HG03175 (cell line): ENCODE results near the gene TCP11.

Experiments used
- ATAC-seq: cut with Tn5 transposase; IDR thresholded peaks from one replicate; pipeline ENCODE4 v1.9.1; 2021; ENCODE audit warnings: mild to moderate bottlenecking, moderate library complexity; ENCODE audit not compliant: unreplicated experiment

The TCP11 gene

GRCh38 chr6:35141007-35141655 lies at the start of gene TCP11:
TCP11 (minus strand) TSS chr6:35141339; CDS start chr6:35140870, 469 bp downstream.
- ATAC-seq, result no peak

GRCh38 chr6:35190306-35190705 lies 49.2 kb upstream of the TCP11 start:
- ATAC-seq, result no peak

DNA sequence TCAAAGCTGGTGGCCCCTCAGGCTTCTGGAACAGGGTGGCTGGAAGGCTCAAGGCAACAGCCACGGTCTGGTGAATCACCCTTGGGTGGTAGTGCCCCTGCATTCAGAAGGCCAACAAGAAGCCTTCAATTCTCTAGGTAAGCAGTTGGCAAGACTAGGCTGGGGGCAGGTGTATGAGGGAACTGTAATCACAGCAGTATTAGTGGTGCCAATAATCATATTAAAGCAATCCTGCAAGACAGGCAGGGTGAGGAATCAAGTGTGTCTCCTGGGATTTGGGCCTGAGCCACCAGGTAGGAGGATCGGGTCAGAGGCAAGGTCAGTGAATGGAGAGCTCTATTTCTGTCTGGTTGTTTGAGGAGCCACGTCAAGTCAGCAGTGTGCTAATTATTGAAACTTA lies 47.7 kb upstream of the TCP11 start:
- no peak for ATAC-seq

DNA sequence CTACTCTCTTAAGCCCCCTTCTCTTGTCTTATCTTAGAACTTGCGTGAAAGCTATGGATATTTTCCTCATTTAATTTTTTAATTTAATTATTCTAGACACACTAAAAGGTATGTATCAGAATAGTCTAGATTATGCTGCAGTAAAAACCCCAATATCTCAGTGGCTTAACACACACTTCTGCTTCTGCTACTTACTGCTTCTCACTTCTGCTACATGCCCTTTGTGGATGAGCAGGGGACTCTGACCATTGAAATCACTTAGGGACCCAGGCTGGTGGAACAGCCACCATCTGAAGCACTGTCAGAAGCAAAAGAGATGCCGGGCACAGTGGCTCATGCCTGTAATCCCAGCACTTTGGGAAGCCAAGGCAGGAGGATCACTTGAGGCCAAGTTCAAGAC lies 45.4 kb upstream of the TCP11 start:
- ATAC-seq, result no peak

DNA sequence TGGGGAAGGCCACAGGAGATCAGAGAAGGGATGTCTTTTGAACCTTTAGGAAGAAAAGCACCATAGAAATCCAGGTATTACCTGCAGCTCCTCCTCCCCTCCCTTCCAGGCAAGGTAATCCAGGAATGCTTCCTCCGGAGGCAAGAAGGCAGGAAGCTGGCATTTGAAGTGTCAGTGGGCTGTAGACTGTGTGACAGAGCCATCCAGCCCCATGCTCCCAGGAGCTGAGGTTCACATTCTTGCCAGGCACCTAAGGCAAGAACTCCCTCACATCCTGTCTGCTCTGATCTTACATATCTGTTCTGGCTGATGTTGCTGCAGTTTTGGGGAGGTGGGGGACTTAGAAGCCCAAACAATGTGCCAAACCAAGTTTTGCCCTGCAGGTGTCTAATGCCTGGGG lies 44.8 kb upstream of the TCP11 start:
- no peak for ATAC-seq

- ATAC-seq, result no peak
Observed at GRCh38 chr6:35185302-35185681, 44.2 kb upstream of the TCP11 start.

GRCh38 chr6:35184580-35185301 lies 43.6 kb upstream of the TCP11 start:
- ATAC-seq, result no peak

DNA sequence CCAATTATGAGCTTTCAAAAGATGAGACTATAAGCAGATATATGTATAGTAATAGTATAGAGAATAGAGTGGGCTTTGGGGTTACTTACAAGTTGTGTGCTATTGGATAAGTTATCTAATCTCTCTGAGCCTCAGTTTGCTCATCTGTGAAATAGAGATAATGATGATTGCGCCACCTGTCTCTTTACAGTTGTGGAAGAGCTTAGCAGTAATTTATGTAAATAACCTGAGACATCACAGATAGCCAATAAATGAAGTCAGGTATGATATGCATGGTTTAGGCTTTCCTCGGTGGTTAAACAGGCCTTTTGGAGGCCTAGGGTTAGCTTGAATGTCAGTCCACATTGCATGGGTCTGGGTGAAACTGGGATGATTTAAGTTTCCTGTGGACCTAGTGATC lies 42.8 kb upstream of the TCP11 start:
- ATAC-seq, result no peak

DNA sequence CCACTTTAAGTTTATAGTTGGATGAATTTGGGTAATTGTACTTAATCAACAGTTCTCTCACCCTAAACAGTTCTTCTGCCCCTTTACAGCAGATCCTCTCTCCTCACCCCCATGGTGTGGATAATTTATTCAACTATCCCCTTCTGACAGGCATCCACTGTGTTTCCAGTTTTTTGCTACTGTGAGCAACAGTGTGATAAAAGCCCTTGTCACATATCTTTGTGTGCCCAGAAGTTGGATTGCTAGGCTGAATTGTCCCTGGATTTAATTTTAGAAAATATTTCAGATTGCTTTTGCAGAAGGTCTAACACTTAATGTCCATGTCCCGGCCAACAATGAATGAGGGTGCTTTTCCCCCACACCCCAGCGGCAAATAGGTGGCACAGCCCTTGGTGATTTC lies 42.1 kb upstream of the TCP11 start:
- ATAC-seq, result no peak

DNA sequence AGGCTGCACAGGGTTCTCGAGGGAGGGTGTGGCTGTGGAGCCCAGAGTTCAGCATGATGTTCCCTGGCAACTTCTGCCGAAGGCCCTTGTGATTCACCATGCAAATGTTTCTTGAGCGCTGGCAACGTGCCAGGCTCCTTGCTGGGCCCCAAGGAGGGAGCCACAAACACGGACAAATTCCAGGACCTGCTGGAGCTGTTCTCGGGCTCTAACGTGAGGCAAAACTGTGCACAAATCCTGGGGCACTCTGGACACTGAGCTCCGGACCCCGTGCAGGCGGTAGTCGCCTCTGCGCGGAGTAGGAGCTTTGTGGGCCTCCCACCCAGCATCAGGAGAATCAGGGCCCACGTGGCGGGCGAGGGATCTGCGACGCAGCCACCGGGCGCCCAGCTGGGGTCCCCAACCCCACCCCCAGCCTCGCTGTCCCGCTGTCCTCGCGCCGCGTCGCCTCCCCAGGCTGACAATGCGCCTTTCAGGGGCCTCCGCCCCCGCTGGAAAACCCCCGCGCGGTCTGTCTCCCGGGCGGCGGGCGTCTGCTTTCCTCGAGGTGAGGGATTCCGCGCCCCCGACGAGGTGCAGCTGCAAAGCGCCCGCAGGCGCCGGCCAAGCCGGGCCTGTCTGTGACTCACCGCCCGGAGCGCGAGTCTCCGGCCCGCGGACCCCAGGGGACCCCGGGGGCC lies 40.9 kb upstream of the TCP11 start:
- no peak for ATAC-seq

GRCh38 chr6:35181308-35181932 lies 40.3 kb upstream of the TCP11 start:
- no peak for ATAC-seq

- ATAC-seq, result no peak
Observed at GRCh38 chr6:35179901-35180535, 38.9 kb upstream of the TCP11 start.

- ATAC-seq, result no peak
Observed at GRCh38 chr6:35178932-35179832, 38.0 kb upstream of the TCP11 start.

- no peak for ATAC-seq
Observed at GRCh38 chr6:35178012-35178411, 36.9 kb upstream of the TCP11 start.

- no peak for ATAC-seq
Observed at GRCh38 chr6:35177596-35177995, 36.5 kb upstream of the TCP11 start.

DNA sequence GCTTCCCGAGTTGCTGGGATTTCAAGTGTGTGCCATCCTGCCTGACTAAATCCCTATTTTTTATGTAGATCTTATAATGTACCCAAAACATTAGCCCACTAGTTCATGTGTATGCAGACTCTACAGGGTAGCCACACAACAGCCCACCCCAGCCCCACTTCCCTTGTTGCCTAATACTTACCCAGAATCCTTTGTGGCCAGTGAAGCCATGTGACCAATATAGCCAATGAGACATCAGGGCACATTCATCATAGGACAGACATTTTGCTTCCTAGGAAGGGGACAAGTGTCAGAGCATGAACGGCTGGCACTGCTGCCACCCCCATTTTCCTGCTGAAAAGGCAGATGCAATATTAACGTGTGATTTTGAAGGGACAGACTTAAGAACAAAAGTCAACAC lies 36.0 kb upstream of the TCP11 start:
- no peak for ATAC-seq

DNA sequence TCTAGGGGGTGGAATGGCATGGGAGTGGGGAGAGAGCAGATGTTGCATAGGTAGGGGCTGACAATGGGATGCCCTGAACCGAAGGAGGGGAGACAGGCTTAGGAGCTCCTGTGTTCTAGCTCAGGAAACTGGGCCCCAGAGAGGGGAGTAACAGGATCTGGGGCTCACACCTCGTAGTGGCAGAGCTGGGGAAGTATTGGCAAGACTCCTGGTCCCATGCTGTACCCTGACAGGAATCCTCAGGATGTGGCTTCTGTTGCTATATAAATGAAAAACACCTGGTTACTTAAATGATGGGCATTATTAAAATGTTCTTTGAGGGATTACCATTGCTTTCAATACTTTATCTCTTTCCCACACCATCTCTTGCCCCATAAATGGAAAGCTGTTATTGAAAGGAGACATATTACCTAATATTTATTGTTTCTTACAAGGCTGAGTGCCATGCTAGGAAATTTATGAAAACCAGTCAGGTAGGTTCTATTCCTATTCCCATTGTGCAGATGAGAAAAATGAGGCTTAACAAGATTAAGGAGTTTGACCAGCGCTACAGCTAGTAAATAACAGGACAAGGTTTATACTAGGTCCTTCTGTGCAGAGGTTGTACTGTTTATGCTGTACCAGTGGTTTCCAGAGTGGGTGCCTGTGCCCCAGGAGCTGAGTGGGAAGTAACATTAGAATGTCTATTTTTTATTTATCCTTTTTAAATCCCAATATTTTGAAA lies 35.3 kb upstream of the TCP11 start:
- no peak for ATAC-seq

- no peak for ATAC-seq
Observed at GRCh38 chr6:35174501-35174900, 33.4 kb upstream of the TCP11 start.

DNA sequence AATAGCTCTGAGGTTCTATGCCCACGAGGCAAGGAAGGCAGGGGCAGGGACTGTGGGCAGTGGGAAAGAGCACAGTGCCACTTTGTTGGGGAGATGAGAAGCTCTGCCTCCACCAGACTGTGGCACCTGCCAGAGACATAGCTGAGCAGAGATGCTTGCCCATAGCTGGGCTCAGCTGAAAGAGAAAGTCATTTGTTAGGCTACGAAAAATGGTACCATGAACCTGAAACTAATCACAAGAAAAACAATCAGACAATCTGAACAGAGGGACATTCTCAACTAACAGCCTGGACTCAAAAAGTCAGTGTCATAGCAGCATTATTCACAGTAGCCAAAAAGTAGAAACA lies 32.9 kb upstream of the TCP11 start:
- no peak for ATAC-seq
